Loucy (cell line): ENCODE measurements around the gene MAP3K12.

ENCODE experiments used
- H2AFZ ChIP-seq: fragments of 200-600 bp; sonication (generic); 2 replicates; pipeline ENCODE4 v1.6.0; 2016; ENCODE audit warnings: antibody characterized with exemption, mild to moderate bottlenecking, low read length, moderate library complexity
- H3F3A ChIP-seq: fragments of 200-600 bp; 2 replicates; pipeline ENCODE4 v1.6.0; 2016; ENCODE audit warnings: antibody characterized with exemption, low read depth, mild to moderate bottlenecking
- H3K27me3 ChIP-seq: fragments of 200-600 bp; sonication (generic); 2 replicates; pipeline ENCODE4 v1.6.1; 2014; ENCODE audit warnings: low read length, mild to moderate bottlenecking; ENCODE audit not compliant: insufficient read depth, poor library complexity, severe bottlenecking
- H3K36me3 ChIP-seq: fragments of 200-600 bp; sonication (generic); 2 replicates; pipeline ENCODE4 v1.6.1; 2016; ENCODE audit warnings: low read length; ENCODE audit not compliant: insufficient read depth
- H3K4me1 ChIP-seq: fragments of 200-600 bp; sonication (generic); 2 replicates; pipeline ENCODE4 v1.5.1; 2014; ENCODE audit warnings: low read length, mild to moderate bottlenecking; ENCODE audit not compliant: insufficient read depth, poor library complexity, severe bottlenecking
- H3K4me2 ChIP-seq: fragments of 200-600 bp; sonication (generic); 2 replicates; pipeline ENCODE4 v1.6.0; 2014; ENCODE audit warnings: antibody characterized with exemption, low read length, low read depth, mild to moderate bottlenecking; ENCODE audit not compliant: poor library complexity, severe bottlenecking
- H3K4me3 ChIP-seq: fragments of 200-600 bp; sonication (generic); 2 replicates; pipeline ENCODE4 v1.5.1; 2014; ENCODE audit warnings: low read length, mild to moderate bottlenecking, mixed read lengths; ENCODE audit not compliant: poor library complexity, severe bottlenecking
- H3K79me2 ChIP-seq: fragments of 200-600 bp; sonication (generic); 2 replicates; pipeline ENCODE4 v1.6.1; 2014; ENCODE audit warnings: low read length; ENCODE audit not compliant: insufficient read depth
- H3K9ac ChIP-seq: fragments of 200-600 bp; sonication (generic); 2 replicates; pipeline ENCODE4 v1.6.0; 2014; ENCODE audit warnings: mild to moderate bottlenecking, low read depth, low read length, moderate library complexity; ENCODE audit not compliant: poor library complexity, severe bottlenecking
- H3K9me2 ChIP-seq: fragments of 200-600 bp; sonication (generic); replicated peaks from 2 replicates; pipeline ENCODE4 v1.6.1; 2016; ENCODE audit warnings: low read depth, low read length, mixed read lengths
- H3K9me3 ChIP-seq: fragments of 200-600 bp; sonication (generic); 2 replicates; pipeline ENCODE4 v1.6.1; 2014; ENCODE audit warnings: mild to moderate bottlenecking, antibody characterized with exemption, low read length, low read depth; ENCODE audit not compliant: insufficient read depth
- H4K20me1 ChIP-seq: fragments of 200-600 bp; sonication (generic); 2 replicates; pipeline ENCODE4 v1.6.0; 2014; ENCODE audit warnings: antibody characterized with exemption, low read length, mild to moderate bottlenecking; ENCODE audit not compliant: insufficient read depth, poor library complexity, severe bottlenecking
- EZH2phosphoT487 ChIP-seq: fragments of 200-600 bp; IDR thresholded peaks from 2 replicates; pipeline ENCODE4 v1.6.1; 2018; ENCODE audit warnings: antibody characterized with exemption, mild to moderate bottlenecking, moderate library complexity, borderline replicate concordance
- TF ChIP-seq, protein P1 (sequence below): fragments of 200-600 bp; sonication (generic); conservative IDR thresholded peaks from 2 replicates; pipeline ENCODE4 v1.5.1; 2014; ENCODE audit warnings: mild to moderate bottlenecking, antibody characterized with exemption, low read length

MAP3K12 gene

DNA sequence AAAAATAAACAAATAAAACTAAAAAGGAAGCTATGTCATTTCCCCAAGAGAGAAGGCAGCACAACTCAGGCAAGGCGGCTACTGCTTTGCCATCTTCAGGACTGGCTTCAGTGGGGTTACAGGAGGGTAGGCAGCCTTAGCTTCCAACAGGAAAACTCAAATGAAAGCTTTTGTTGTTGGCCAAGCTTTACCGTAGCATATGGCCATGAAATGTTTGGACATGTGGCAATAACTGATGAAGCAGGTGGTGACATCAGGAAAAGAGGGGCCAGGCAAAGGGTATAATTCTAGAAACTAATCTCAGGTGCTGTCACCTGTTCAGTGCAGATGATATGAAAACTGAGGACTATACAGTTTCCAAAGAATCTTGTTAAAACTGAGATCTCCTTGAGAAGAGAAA, 30.8 kb upstream of the MAP3K12 start:
- H3K27me3 ChIP-seq, result no peaks in the 10 kb centered on the region
- no peaks in the 10 kb centered on the region for H3K79me2 ChIP-seq
- TF ChIP-seq EZH2phosphoT487, result no peak
- TF ChIP-seq, protein P1, sequence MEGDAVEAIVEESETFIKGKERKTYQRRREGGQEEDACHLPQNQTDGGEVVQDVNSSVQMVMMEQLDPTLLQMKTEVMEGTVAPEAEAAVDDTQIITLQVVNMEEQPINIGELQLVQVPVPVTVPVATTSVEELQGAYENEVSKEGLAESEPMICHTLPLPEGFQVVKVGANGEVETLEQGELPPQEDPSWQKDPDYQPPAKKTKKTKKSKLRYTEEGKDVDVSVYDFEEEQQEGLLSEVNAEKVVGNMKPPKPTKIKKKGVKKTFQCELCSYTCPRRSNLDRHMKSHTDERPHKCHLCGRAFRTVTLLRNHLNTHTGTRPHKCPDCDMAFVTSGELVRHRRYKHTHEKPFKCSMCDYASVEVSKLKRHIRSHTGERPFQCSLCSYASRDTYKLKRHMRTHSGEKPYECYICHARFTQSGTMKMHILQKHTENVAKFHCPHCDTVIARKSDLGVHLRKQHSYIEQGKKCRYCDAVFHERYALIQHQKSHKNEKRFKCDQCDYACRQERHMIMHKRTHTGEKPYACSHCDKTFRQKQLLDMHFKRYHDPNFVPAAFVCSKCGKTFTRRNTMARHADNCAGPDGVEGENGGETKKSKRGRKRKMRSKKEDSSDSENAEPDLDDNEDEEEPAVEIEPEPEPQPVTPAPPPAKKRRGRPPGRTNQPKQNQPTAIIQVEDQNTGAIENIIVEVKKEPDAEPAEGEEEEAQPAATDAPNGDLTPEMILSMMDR, result no peak
- no peaks in the 10 kb centered on the region for H3K9me3 ChIP-seq
- peaks cover 39% of the 10 kb centered on the region; the same call in 1 of the 2 replicates for H3K36me3 ChIP-seq
- no peak overlapping the region for H3K4me2 ChIP-seq
- no peak overlapping the region for H3K4me3 ChIP-seq
- no peaks in the 10 kb centered on the region for H3K4me1 ChIP-seq
- H2AFZ ChIP-seq, result no peak overlapping the region
- no peaks in the 10 kb centered on the region for H4K20me1 ChIP-seq
- no peaks in the 10 kb centered on the region for H3F3A ChIP-seq
- H3K9me2 ChIP-seq, result no peaks in the 10 kb centered on the region
- no peak overlapping the region for H3K9ac ChIP-seq

DNA sequence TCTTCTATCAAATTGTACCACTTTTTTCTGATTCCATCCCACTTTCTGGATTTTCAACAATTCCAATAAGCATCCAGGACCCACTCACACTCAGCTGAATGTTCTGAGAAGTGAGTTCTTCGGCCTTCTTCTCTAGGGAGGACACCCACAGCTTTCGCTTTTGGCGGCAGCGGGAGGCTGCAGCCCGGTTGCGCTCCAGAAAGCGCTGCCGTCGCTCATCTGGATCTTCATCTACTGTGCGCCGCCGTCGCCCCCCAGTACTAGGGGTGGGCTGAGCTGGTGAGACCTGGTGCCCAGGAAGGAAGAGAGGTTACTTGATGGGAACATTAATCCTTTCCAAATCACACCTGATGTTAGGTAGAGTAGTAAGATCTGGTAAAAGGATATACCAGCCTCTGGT, 25.2 kb upstream of the MAP3K12 start:
- TF ChIP-seq, protein P1, result no peak
- no peak for TF ChIP-seq EZH2phosphoT487
- Histone ChIP-seq H3K9me2 (no peaks in the 10 kb centered on the region), H2AFZ (no peak overlapping the region), H3F3A (no peaks in the 10 kb centered on the region), H3K4me2 (no peak overlapping the region), H3K79me2 (no peaks in the 10 kb centered on the region), H3K36me3 (peaks cover 45% of the 10 kb centered on the region; the same call in 1 of the 2 replicates), H4K20me1 (no peaks in the 10 kb centered on the region), H3K9ac (no peak overlapping the region), H3K4me1 (no peaks in the 10 kb centered on the region), H3K9me3 (no peaks in the 10 kb centered on the region), H3K27me3 (no peaks in the 10 kb centered on the region), H3K4me3 (no peak overlapping the region)

DNA sequence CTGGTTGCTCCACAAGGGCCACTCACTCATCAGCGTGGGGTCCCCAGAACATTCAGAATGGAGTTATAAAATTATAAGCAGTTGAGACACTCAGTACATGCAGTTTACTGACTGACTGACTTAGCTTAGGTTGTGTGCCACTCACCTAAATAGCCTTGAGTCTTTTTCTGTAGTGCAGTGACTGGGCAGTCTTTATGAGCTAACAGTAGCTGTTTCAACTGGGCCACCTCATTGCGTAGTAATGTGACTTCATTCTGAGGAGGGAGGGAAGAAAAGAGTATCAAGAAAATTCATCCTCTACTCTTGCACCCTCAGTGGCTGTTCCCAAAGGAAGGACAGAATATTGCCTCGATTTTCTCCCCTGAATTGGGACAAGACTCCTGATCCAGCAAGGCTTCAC, 23.9 kb upstream of the MAP3K12 start:
- Histone ChIP-seq H3K4me2 (no peak overlapping the region), H3K4me1 (no peaks in the 10 kb centered on the region), H3K36me3 (peaks cover 54% of the 10 kb centered on the region; the same call in 1 of the 2 replicates), H2AFZ (no peak overlapping the region), H3K79me2 (no peaks in the 10 kb centered on the region), H3F3A (no peaks in the 10 kb centered on the region), H3K4me3 (no peak overlapping the region), H3K9ac (no peak overlapping the region), H3K9me3 (no peaks in the 10 kb centered on the region), H3K27me3 (no peaks in the 10 kb centered on the region), H3K9me2 (no peaks in the 10 kb centered on the region), H4K20me1 (no peaks in the 10 kb centered on the region)
- TF ChIP-seq, protein P1, result no peak
- no peak for TF ChIP-seq EZH2phosphoT487
